ENCODE measurements around the gene KHDC4. TPM values are rescaled to one million over a fixed set of nuclear protein-coding genes. Genes with fewer than 3 reads are reported as not detected.

Gene KHDC4
- total and polyA plus RNA-seq, 2 of the 13 experiments (the other 11 are each of a cell fraction or from before 2014, with no cell fraction given): 33.5 to 92.0 TPM

- TF ChIP-seq, protein P1, sequence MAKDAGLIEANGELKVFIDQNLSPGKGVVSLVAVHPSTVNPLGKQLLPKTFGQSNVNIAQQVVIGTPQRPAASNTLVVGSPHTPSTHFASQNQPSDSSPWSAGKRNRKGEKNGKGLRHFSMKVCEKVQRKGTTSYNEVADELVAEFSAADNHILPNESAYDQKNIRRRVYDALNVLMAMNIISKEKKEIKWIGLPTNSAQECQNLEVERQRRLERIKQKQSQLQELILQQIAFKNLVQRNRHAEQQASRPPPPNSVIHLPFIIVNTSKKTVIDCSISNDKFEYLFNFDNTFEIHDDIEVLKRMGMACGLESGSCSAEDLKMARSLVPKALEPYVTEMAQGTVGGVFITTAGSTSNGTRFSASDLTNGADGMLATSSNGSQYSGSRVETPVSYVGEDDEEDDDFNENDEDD (CRISPR knock-in tag; IDR thresholded peaks at IDR 0.05; ENCODE audit: borderline replicate concordance): peak; percentile 89
- TF ChIP-seq NCOA1 (CRISPR knock-in tag; IDR thresholded peaks at IDR 0.05): 0 out of 2 replicates have a peak, but pooled peaks have one; percentile 20
- TF ChIP-seq CENPT (CRISPR knock-in tag; IDR thresholded peaks at IDR 0.05; ENCODE audit: low read depth): no peak
- peak; percentile 14 to 32; a peak in 1 of 4 replicates for TF ChIP-seq MAFK (conservative IDR thresholded peaks at IDR 0.05 in 1 of 2, IDR thresholded peaks at IDR 0.05 in 1 of 2; ENCODE audit: low read length in 2 of 2)
- no peak for TF ChIP-seq GPBP1L1 (CRISPR knock-in tag; IDR thresholded peaks at IDR 0.05)
- peak; percentile 83; the same call in 1 of the 2 replicates for TF ChIP-seq MYC (CRISPR knock-in tag; IDR thresholded peaks at IDR 0.05; ENCODE audit: borderline replicate concordance)
- TF ChIP-seq, protein P2, sequence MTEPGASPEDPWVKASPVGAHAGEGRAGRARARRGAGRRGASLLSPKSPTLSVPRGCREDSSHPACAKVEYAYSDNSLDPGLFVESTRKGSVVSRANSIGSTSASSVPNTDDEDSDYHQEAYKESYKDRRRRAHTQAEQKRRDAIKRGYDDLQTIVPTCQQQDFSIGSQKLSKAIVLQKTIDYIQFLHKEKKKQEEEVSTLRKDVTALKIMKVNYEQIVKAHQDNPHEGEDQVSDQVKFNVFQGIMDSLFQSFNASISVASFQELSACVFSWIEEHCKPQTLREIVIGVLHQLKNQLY (CRISPR knock-in tag; IDR thresholded peaks at IDR 0.05): peak; percentile 53; the same call in 1 of the 2 replicates
- no peak for TF ChIP-seq RERE (CRISPR knock-in tag; IDR thresholded peaks at IDR 0.05; ENCODE audit: low read depth)
- TF ChIP-seq ZNF746 (CRISPR knock-in tag; IDR thresholded peaks at IDR 0.05): 0 out of 2 replicates have a peak, but pooled peaks have one; percentile 20
- TF ChIP-seq ZSCAN20 (CRISPR knock-in tag; IDR thresholded peaks at IDR 0.05; ENCODE audit: borderline replicate concordance): no peak
- TF ChIP-seq SKI (IDR thresholded peaks at IDR 0.05; ENCODE audit: partially characterized antibody): no peak
- TF ChIP-seq SOX6 (IDR thresholded peaks at IDR 0.05): no peak
- TF ChIP-seq SOX6 (CRISPR knock-in tag; IDR thresholded peaks at IDR 0.05): peak; percentile 17; the same call in 1 of the 2 replicates
- peak; percentile 79 for TF ChIP-seq AGO1 (IDR thresholded peaks at IDR 0.05; ENCODE audit: low read depth, low read length, poor library complexity, severe bottlenecking)
- TF ChIP-seq KDM5A (IDR thresholded peaks at IDR 0.05; ENCODE audit: borderline replicate concordance, low read length): peak; percentile 88; the same call in 1 of the 2 replicates
- TF ChIP-seq, protein P3, sequence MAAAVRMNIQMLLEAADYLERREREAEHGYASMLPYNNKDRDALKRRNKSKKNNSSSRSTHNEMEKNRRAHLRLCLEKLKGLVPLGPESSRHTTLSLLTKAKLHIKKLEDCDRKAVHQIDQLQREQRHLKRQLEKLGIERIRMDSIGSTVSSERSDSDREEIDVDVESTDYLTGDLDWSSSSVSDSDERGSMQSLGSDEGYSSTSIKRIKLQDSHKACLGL (CRISPR knock-in tag; IDR thresholded peaks at IDR 0.05): 0 out of 2 replicates have a peak, but pooled peaks have one; percentile 42
- TF ChIP-seq REXO4 (CRISPR knock-in tag; IDR thresholded peaks at IDR 0.05; ENCODE audit: borderline replicate concordance): no peak
- peak; percentile 67; the same call in 1 of the 2 replicates for TF ChIP-seq MIER3 (CRISPR knock-in tag; IDR thresholded peaks at IDR 0.05; ENCODE audit: borderline replicate concordance)
- peak; percentile 46; the same call in 1 of the 2 replicates for TF ChIP-seq NCOA2 (CRISPR knock-in tag; IDR thresholded peaks at IDR 0.05)
Measured at GRCh38 chr1:155934097-155934935, at the start of gene KHDC4 (continued).
